ENCODE results near the gene CTNNA3. TPM values are rescaled to one million over a fixed set of nuclear protein-coding genes. Genes with fewer than 3 reads are reported as not detected.

The CTNNA3 gene
- total RNA-seq, 1 experiment from 2014 or later, result not detected

DNA sequence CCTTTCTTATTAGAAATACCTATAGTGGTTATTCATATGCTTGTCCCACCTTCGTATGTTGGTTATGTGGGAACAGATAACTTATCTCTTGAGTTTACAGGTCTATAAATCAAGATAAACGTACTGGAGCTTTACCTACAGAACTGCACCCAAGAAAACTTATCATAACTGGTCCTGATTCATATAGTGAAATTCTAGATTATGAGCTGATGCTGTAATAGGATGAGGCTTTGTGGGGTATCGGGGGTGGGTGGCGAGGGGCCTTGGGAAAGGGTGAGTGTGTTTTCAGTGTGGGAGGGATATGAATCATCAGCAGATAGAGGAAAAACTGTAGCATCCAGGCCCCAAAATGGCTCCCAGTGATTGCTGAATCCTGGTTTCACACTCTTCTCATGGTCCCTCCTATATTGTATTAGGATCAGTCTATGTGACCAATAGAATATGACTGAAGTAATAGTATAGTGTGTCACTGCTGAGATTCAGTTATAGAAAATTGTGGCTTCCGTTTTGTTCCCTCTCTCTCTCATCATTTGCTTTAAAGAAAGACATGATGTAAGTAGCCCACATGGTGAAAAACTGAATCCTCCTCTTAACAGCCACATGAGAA, 1476.9 kb downstream of the CTNNA3 start:
- H3K4me3 ChIP-seq (ENCODE audit: low read length), result no peak overlapping the region

DNA sequence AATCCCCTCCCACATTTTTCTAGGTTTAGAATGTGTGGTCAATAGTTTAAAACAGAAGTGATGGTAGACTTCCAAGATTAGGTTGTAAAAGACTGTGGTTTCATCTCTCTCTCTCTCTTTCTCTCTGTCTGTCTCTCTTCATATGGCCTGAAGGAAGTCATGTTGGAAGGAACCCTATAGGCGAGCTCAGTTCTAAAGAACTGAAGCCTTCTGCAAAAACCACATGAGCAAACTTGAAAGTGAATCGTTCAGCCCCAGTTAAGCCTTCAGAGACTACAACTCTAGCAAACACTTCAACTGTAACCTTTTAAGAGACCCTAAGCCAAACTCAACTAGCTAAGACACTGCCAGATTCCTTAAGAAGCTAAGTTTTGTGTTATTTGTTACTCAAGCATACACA, 1477.7 kb downstream of the CTNNA3 start:
- no peak for DNase-seq
- no peaks in the 10 kb centered on the region; the same call in 1 of the 2 replicates for H3K9me2 ChIP-seq (replicated peaks; ENCODE audit: insufficient read depth, low read length)
- H3K4me3 ChIP-seq (ENCODE audit: low read length), result no peak overlapping the region
- H3K9me3 ChIP-seq (ENCODE audit: low read length), result no peaks in the 10 kb centered on the region
- no peak overlapping the region for H2AFZ ChIP-seq (ENCODE audit: low read length)
- no peak overlapping the region for H3K9ac ChIP-seq (ENCODE audit: low read length)
- H3K27ac ChIP-seq (ENCODE audit: low read length), result no peak overlapping the region
- H3K4me1 ChIP-seq (ENCODE audit: low read length), result no peaks in the 10 kb centered on the region
- H3K27me3 ChIP-seq (ENCODE audit: low read length), result no peaks in the 10 kb centered on the region; the same call in 1 of the 2 replicates
- no peaks in the 10 kb centered on the region for H3K79me2 ChIP-seq (ENCODE audit: low read length)
- H4K20me1 ChIP-seq (ENCODE audit: insufficient read depth, low read depth, low read length), result no peaks in the 10 kb centered on the region
- no peaks in the 10 kb centered on the region; the same call in 1 of the 2 replicates for H3K36me3 ChIP-seq (ENCODE audit: insufficient read depth, low read length)
- H3K4me2 ChIP-seq (ENCODE audit: low read depth, low read length, poor library complexity, severe bottlenecking), result no peak overlapping the region

More for the DNA sequence above, 1476.9 kb downstream of the CTNNA3 start:
- Histone ChIP-seq H3K9me3 (ENCODE audit: low read length) (no peaks in the 10 kb centered on the region), H4K20me1 (ENCODE audit: insufficient read depth, low read depth, low read length) (no peaks in the 10 kb centered on the region), H3K27ac (ENCODE audit: low read length) (no peak overlapping the region), H3K9ac (ENCODE audit: low read length) (no peak overlapping the region), H3K9me2 (replicated peaks; ENCODE audit: insufficient read depth, low read length) (no peaks in the 10 kb centered on the region; the same call in 1 of the 2 replicates), H3K36me3 (ENCODE audit: insufficient read depth, low read length) (no peaks in the 10 kb centered on the region; the same call in 1 of the 2 replicates), H3K27me3 (ENCODE audit: low read length) (no peaks in the 10 kb centered on the region; the same call in 1 of the 2 replicates), H3K79me2 (ENCODE audit: low read length) (no peaks in the 10 kb centered on the region), H3K4me1 (ENCODE audit: low read length) (no peaks in the 10 kb centered on the region), H3K4me2 (ENCODE audit: low read depth, low read length, poor library complexity, severe bottlenecking) (peak overlapping the region; percentile 11), H2AFZ (ENCODE audit: low read length) (no peak overlapping the region; the same call in 1 of the 2 replicates)
- DNase-seq, result no peak

DNA sequence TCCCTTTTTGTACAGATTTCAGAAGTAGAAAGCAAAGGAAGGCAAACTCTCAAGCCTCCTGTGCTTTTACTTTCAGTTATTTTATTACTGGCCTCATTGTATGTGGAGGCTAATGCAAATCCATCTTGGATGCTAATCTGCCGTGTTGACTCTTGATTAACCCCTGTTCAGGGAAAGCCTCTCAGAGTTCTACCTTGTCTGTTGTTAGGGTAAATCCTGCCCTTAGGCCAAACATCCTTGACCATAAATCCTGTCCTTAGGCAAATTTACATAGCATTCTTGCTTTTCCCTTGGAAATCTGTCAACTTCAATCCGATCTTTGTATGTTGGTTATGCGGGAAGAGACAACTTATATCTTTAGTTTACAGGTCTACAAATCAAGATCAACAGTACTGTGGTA, 1480.1 kb downstream of the CTNNA3 start:
- no peaks in the 10 kb centered on the region; the same call in 1 of the 2 replicates for H3K27me3 ChIP-seq (ENCODE audit: low read length)
- no peaks in the 10 kb centered on the region for H3K4me1 ChIP-seq (ENCODE audit: low read length)
- H4K20me1 ChIP-seq (ENCODE audit: insufficient read depth, low read depth, low read length), result no peaks in the 10 kb centered on the region
- no peak overlapping the region for H2AFZ ChIP-seq (ENCODE audit: low read length)
- H3K4me3 ChIP-seq (ENCODE audit: low read length), result no peak overlapping the region
- no peaks in the 10 kb centered on the region; the same call in 1 of the 2 replicates for H3K36me3 ChIP-seq (ENCODE audit: insufficient read depth, low read length)
- H3K4me2 ChIP-seq (ENCODE audit: low read depth, low read length, poor library complexity, severe bottlenecking), result no peak overlapping the region
- DNase-seq, result no peak
- H3K9me2 ChIP-seq (replicated peaks; ENCODE audit: insufficient read depth, low read length), result no peaks in the 10 kb centered on the region; the same call in 1 of the 2 replicates
- no peaks in the 10 kb centered on the region for H3K79me2 ChIP-seq (ENCODE audit: low read length)
- H3K9ac ChIP-seq (ENCODE audit: low read length), result no peak overlapping the region
- H3K9me3 ChIP-seq (ENCODE audit: low read length), result no peaks in the 10 kb centered on the region
- no peak overlapping the region for H3K27ac ChIP-seq (ENCODE audit: low read length)

DNA sequence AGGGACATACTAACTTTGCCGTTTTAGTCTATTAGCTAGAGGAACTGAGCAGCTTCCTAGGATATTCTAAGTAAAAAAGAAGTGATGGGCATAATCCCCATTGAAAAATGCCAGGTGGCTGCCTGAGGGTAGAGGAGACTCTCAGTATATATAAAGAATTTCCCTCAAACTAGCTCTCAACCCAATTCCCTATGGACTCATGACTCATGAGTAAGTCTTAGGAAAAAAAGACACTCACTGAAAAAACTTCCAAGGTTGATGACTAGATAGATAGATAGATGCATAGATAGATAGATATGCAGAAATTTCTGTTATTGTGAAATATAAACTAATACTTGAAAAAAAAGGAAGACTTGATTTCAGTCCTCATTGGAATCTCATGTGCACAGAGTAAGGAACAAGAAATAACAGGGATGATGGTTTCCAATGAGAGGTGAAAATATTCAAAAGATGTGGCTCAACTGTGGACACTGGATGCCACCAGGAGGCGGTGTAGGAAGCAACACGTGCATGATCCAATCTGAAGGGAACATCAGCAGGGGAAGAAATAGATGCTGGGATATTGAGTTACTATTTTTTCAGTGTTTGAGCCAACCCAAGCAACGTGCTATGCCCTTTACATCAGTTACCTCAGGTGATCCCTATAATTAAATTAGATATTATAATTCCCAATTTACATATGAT, 1481.1 kb downstream of the CTNNA3 start:
- Histone ChIP-seq H3K9me3 (ENCODE audit: low read length) (no peaks in the 10 kb centered on the region), H3K79me2 (ENCODE audit: low read length) (no peaks in the 10 kb centered on the region)

DNA sequence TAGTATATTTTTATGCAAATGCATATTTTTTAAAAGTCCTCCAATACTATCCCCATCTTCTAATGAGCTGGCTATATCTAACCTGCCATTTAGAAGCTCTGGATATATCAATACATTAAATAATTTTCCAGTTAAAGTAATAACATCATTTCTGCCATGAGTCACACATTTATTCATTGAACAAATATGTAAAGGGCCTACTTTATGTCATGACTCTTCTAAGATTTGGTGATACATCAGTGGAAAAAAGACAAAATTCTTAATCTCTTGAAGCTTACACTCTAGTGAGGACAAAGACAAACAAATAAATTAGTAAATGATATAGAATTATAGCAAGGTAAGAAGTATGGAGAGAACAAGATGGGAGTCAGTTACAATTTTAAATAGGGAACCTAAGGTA, 1487.0 kb downstream of the CTNNA3 start:
- no peak overlapping the region for H3K9ac ChIP-seq (ENCODE audit: low read length)
- no peaks in the 10 kb centered on the region for H3K79me2 ChIP-seq (ENCODE audit: low read length)
- H4K20me1 ChIP-seq (ENCODE audit: insufficient read depth, low read depth, low read length), result no peaks in the 10 kb centered on the region
- H3K27me3 ChIP-seq (ENCODE audit: low read length), result no peaks in the 10 kb centered on the region
- H2AFZ ChIP-seq (ENCODE audit: low read length), result no peak overlapping the region
- no peak for DNase-seq
- H3K4me1 ChIP-seq (ENCODE audit: low read length), result peaks cover 3% of the 10 kb centered on the region; the same call in 1 of the 2 replicates
- no peaks in the 10 kb centered on the region for H3K36me3 ChIP-seq (ENCODE audit: insufficient read depth, low read length)
- H3K9me2 ChIP-seq (replicated peaks; ENCODE audit: insufficient read depth, low read length), result no peaks in the 10 kb centered on the region
- no peaks in the 10 kb centered on the region for H3K9me3 ChIP-seq (ENCODE audit: low read length)
- H3K4me3 ChIP-seq (ENCODE audit: low read length), result no peak overlapping the region
- H3K4me2 ChIP-seq (ENCODE audit: low read depth, low read length, poor library complexity, severe bottlenecking), result no peak overlapping the region
- H3K27ac ChIP-seq (ENCODE audit: low read length), result no peak overlapping the region

More for the DNA sequence above, 1481.1 kb downstream of the CTNNA3 start:
- Histone ChIP-seq H3K4me1 (ENCODE audit: low read length) (no peaks in the 10 kb centered on the region), H3K27me3 (ENCODE audit: low read length) (no peaks in the 10 kb centered on the region; the same call in 1 of the 2 replicates), H2AFZ (ENCODE audit: low read length) (no peak overlapping the region), H3K4me3 (ENCODE audit: low read length) (no peak overlapping the region), H3K9me2 (replicated peaks; ENCODE audit: insufficient read depth, low read length) (no peaks in the 10 kb centered on the region; the same call in 1 of the 2 replicates), H3K27ac (ENCODE audit: low read length) (no peak overlapping the region), H3K9ac (ENCODE audit: low read length) (no peak overlapping the region), H3K36me3 (ENCODE audit: insufficient read depth, low read length) (no peaks in the 10 kb centered on the region; the same call in 1 of the 2 replicates), H3K4me2 (ENCODE audit: low read depth, low read length, poor library complexity, severe bottlenecking) (no peak overlapping the region), H4K20me1 (ENCODE audit: insufficient read depth, low read depth, low read length) (no peaks in the 10 kb centered on the region)
- peak; percentile 51 for DNase-seq

DNA sequence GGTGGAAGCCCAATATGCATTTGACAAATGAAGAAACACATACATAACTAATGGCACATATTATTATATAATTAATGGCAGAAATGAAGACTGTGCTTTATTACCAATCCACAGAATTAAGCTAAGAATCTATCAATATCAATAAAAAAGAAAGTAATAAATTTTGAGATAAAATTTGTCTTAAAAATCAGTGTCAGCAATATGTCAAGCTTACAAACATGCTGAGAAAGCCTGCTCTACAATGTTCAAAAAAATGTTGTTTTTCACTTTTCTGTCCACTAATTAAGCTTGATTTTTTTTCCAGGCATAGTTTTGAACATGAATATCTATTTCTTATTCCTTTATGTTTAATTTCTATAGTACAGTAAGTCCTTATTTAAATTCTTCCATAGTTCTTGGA, 1491.2 kb downstream of the CTNNA3 start:
- no peak overlapping the region for H3K27ac ChIP-seq (ENCODE audit: low read length)
- no peaks in the 10 kb centered on the region for H4K20me1 ChIP-seq (ENCODE audit: insufficient read depth, low read depth, low read length)
- no peak overlapping the region for H3K4me3 ChIP-seq (ENCODE audit: low read length)
- H3K9me3 ChIP-seq (ENCODE audit: low read length), result no peaks in the 10 kb centered on the region
- H3K4me2 ChIP-seq (ENCODE audit: low read depth, low read length, poor library complexity, severe bottlenecking), result no peak overlapping the region
- H2AFZ ChIP-seq (ENCODE audit: low read length), result no peak overlapping the region
- no peak overlapping the region for H3K9ac ChIP-seq (ENCODE audit: low read length)
- no peaks in the 10 kb centered on the region for H3K79me2 ChIP-seq (ENCODE audit: low read length)
- H3K4me1 ChIP-seq (ENCODE audit: low read length), result peaks cover 3% of the 10 kb centered on the region; the same call in 1 of the 2 replicates
- no peaks in the 10 kb centered on the region for H3K36me3 ChIP-seq (ENCODE audit: insufficient read depth, low read length)
- no peaks in the 10 kb centered on the region for H3K27me3 ChIP-seq (ENCODE audit: low read length)
- no peaks in the 10 kb centered on the region for H3K9me2 ChIP-seq (replicated peaks; ENCODE audit: insufficient read depth, low read length)
- DNase-seq, result no peak

DNA sequence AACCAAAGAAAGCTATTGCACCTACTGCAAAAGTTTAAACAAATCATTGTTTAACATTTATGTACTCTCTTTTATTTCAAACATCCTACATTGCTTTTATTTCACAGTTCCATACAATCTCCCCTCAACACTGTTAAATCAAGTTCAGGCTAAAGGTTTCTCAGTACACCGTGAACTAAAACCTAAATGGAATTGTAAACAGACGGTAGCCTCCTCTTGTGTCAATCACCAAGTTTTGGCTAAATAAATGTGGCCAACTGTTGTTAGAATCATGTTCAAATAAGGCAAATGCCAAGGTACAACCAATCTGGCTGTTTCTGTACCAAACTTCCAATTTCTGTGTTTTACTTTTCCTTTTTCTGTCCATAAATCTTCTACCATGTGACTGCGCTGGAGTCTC, 1493.9 kb downstream of the CTNNA3 start:
- H3K9ac ChIP-seq (ENCODE audit: low read length), result no peak overlapping the region
- no peak overlapping the region for H2AFZ ChIP-seq (ENCODE audit: low read length)
- H3K4me1 ChIP-seq (ENCODE audit: low read length), result no peaks in the 10 kb centered on the region
- no peak overlapping the region for H3K27ac ChIP-seq (ENCODE audit: low read length)
- no peaks in the 10 kb centered on the region for H3K27me3 ChIP-seq (ENCODE audit: low read length)
- H3K9me3 ChIP-seq (ENCODE audit: low read length), result no peaks in the 10 kb centered on the region
- no peaks in the 10 kb centered on the region for H3K9me2 ChIP-seq (replicated peaks; ENCODE audit: insufficient read depth, low read length)
- H4K20me1 ChIP-seq (ENCODE audit: insufficient read depth, low read depth, low read length), result no peaks in the 10 kb centered on the region
- no peak overlapping the region for H3K4me2 ChIP-seq (ENCODE audit: low read depth, low read length, poor library complexity, severe bottlenecking)
- no peaks in the 10 kb centered on the region for H3K36me3 ChIP-seq (ENCODE audit: insufficient read depth, low read length)
- no peak for DNase-seq
- no peaks in the 10 kb centered on the region for H3K79me2 ChIP-seq (ENCODE audit: low read length)
- H3K4me3 ChIP-seq (ENCODE audit: low read length), result no peak overlapping the region

DNA sequence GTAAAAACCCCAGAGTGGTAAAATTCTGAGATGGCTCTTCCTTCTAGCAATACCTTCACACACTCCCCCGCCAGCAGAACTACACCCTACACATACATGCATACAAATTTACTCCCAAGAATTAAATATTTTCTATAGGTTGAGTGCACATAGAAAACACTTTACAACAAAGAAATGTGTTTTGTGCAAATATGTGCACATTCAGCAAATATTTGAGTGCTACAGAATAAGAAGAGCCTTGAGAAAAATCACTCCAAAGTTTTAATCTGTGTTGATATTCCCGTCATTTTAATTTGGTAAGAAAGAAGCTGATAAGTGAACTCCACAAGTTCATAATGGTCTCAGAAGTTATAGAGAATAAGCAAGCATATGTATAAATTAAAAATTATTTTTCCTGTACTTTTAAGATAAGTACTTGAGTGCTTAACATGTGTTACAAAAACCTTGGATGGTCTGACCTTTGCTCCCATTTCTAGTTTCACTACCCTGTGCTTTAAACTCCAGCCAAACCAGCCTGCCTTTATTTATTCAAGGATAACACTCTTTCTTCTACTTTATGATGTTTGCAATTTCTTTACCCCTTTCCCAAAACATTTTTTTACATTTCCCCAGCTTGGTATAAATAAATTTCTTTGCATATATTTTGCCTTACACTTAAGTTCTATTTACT, 1503.7 kb downstream of the CTNNA3 start:
- no peak for DNase-seq
- no peaks in the 10 kb centered on the region for H3K9me3 ChIP-seq (ENCODE audit: low read length)
- H3K27me3 ChIP-seq (ENCODE audit: low read length), result no peaks in the 10 kb centered on the region
- H3K9ac ChIP-seq (ENCODE audit: low read length), result no peak overlapping the region
- no peak overlapping the region for H3K4me2 ChIP-seq (ENCODE audit: low read depth, low read length, poor library complexity, severe bottlenecking)
- no peaks in the 10 kb centered on the region for H4K20me1 ChIP-seq (ENCODE audit: insufficient read depth, low read depth, low read length)
- H3K9me2 ChIP-seq (replicated peaks; ENCODE audit: insufficient read depth, low read length), result no peaks in the 10 kb centered on the region; the same call in 1 of the 2 replicates
- H3K36me3 ChIP-seq (ENCODE audit: insufficient read depth, low read length), result no peaks in the 10 kb centered on the region
- no peak overlapping the region for H3K4me3 ChIP-seq (ENCODE audit: low read length)
- H3K27ac ChIP-seq (ENCODE audit: low read length), result no peak overlapping the region
- no peak overlapping the region; the same call in 1 of the 2 replicates for H2AFZ ChIP-seq (ENCODE audit: low read length)
- no peaks in the 10 kb centered on the region for H3K4me1 ChIP-seq (ENCODE audit: low read length)
- H3K79me2 ChIP-seq (ENCODE audit: low read length), result no peaks in the 10 kb centered on the region

All from Karpas-422 (cell line).